Measurements from ENCODE around the gene SUB1. TPM values are rescaled to one million over a fixed set of nuclear protein-coding genes. Genes with fewer than 3 reads are reported as not detected.

SUB1 gene
- total and polyA plus RNA-seq, 8 donors, result 42.0 to 198 (median 119) TPM

GRCh38 chr5:32583582-32584232 lies 1.6 kb upstream of the SUB1 start:
- H3K4me1 ChIP-seq, result peaks cover 7 to 48% (median 28%) of the 10 kb centered on the region in 4 donors
- H3K4me3 ChIP-seq, result no peak overlapping the region
- peaks cover 1 to 5% (median 5%) of the 10 kb centered on the region in 4 donors for H3K36me3 ChIP-seq
- H3K27ac ChIP-seq, result peak overlapping the region in 2 of 5 donors; percentile 62 to 100
- intact Hi-C loops (cut with DNase I; ENCODE audit: low total_unique reads), result no loop called here
- DNase-seq, result peak in 1 of 2 donors; percentile 37
- peaks cover 0 to 9% (median 0%) of the 10 kb centered on the region in 4 donors for H3K9me3 ChIP-seq
- WGBS, 5 donors, result 68 to 81% (median 76%) methylated on average over 16 of the region's 16 CpGs
- no peak for TF ChIP-seq EP300 (IDR thresholded peaks at IDR 0.05)
- H3K27me3 ChIP-seq, result no peaks in the 10 kb centered on the region

DNA sequence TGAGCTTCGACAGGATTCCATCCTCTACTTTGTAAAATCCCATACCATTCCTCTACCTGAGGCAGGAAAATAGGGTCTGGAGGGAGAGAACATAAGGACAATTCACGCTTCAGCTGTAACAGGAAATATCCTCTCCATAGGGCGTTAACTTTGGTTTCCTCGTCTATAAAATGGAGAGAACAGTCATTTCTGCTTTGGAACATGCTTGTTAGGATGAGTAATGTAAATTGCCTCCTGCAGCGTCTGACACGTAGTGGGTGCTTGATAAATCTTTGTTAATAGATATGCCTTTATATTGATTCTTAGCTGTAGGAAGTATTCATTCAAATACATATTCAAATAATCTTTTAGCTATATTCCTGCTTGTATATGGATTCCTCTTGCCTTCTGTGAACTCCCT lies 711 bp upstream of the SUB1 start:
- peaks cover 7 to 55% (median 34%) of the 10 kb centered on the region in 4 donors for H3K4me1 ChIP-seq
- peaks cover 7 to 15% (median 14%) of the 10 kb centered on the region in 4 donors for H3K36me3 ChIP-seq
- WGBS, 5 donors, result 68 to 81% (median 74%) methylated on average over 6 of the region's 6 CpGs

DNA sequence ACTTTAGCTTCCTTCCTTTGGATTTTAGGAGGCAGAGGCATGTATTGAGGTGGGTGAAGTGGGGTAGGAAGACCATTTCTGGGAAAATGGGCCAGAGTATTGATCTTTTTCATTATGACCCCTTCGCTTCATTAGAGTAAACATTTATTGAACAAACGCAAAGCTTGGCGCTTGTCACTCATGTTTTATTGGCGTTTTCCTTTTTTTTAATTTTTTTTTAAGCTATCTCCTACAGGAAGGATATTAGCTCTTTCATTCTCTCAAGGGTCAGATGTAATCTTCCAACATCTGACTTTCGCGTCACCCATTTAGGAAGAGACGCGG lies 273 bp upstream of the SUB1 start:
- TF ChIP-seq POLR2A (IDR thresholded peaks at IDR 0.05), result no peak
- no peak for TF ChIP-seq EP300 (IDR thresholded peaks at IDR 0.05)
- TF ChIP-seq CTCF (IDR thresholded peaks at IDR 0.05), result no peak
- intact Hi-C loops (cut with DNase I; ENCODE audit: low total_unique reads), result no loop called here
- H3K27ac ChIP-seq, result peak overlapping the region in 4 of 5 donors; percentile 98 to 100 (median 100)
- peaks cover 0 to 9% (median 0%) of the 10 kb centered on the region in 4 donors for H3K9me3 ChIP-seq
- no peak for DNase-seq
- peaks cover 7 to 58% (median 35%) of the 10 kb centered on the region in 4 donors for H3K4me1 ChIP-seq
- H3K27me3 ChIP-seq, result no peaks in the 10 kb centered on the region
- peak overlapping the region; percentile 84 to 95 (median 90) for H3K4me3 ChIP-seq
- peaks cover 7 to 17% (median 17%) of the 10 kb centered on the region in 4 donors for H3K36me3 ChIP-seq
- WGBS, 5 donors, result 18 to 25% (median 24%) methylated on average over 8 of the region's 8 CpGs

More for the DNA sequence above, 711 bp upstream of the SUB1 start:
- Histone ChIP-seq H3K4me3 (peak overlapping the region in 2 of 4 donors; percentile 90 to 91), H3K27ac (peak overlapping the region in 1 of 5 donors; percentile 100), H3K27me3 (no peaks in the 10 kb centered on the region), H3K9me3 (peaks cover 0 to 9% (median 0%) of the 10 kb centered on the region in 4 donors)
- intact Hi-C loops (cut with DNase I; ENCODE audit: low total_unique reads), result no loop called here
- TF ChIP-seq CTCF (IDR thresholded peaks at IDR 0.05) (no peak), POLR2A (IDR thresholded peaks at IDR 0.05) (no peak)
- no peak for DNase-seq

DNA sequence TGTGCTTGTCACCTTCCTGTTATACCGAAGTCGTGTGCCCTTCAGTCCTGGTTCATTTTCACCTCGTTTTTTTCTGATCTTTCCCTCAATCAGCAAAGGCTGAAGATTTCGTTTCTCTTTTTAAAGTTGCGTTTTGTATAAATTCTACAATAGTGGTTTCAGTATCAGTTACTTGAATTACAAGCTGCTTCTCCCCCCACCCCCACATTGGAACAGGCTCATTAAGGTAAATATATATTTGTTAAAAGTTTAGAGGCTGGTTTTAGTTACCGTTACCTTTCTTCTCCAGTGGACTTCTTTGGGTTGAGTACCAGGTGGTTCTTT lies 881 bp downstream of the SUB1 start:
- Histone ChIP-seq H3K9me3 (peaks cover 0 to 9% (median 0%) of the 10 kb centered on the region in 4 donors), H3K36me3 (peaks cover 7 to 26% (median 23%) of the 10 kb centered on the region in 4 donors), H3K27me3 (no peaks in the 10 kb centered on the region), H3K27ac (peak overlapping the region; percentile 96 to 100 (median 99)), H3K4me1 (peaks cover 7 to 68% (median 35%) of the 10 kb centered on the region in 4 donors), H3K4me3 (peak overlapping the region; percentile 84 to 95 (median 90))
- TF ChIP-seq CTCF (IDR thresholded peaks at IDR 0.05) (no peak), EP300 (IDR thresholded peaks at IDR 0.05) (no peak), POLR2AphosphoS5 (IDR thresholded peaks at IDR 0.05) (no peak), POLR2A (IDR thresholded peaks at IDR 0.05) (no peak)
- no peak for DNase-seq
- intact Hi-C loops (cut with DNase I; ENCODE audit: low total_unique reads), result no loop called here
- WGBS, 5 donors, result 0 to 1% (median 0%) methylated on average over 6 of the region's 6 CpGs

DNA sequence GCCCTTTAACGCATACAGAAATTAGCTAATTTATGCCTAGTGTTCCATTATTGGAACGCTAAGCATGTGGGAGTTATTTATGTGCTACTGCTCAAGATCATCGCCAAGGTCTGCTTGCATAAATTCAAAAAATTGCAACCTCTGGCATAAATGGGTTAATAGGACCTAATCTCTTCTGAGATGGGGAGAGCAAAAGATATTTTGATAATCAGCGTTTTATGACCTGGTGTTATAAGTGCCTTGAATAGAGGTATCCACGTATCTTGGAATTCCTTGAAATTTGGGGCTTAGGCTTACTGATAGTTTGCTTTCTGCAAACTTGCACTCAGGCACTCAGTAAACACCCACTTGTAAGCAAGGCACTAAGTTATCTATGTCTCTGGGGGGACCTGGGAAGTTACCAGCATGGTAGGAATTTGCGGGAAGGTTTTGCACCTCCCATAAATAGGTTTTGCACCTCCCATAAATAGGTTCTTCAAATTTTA lies 1.8 kb downstream of the SUB1 start:
- WGBS, 5 donors, result 60 to 66% (median 62%) methylated on average over 6 of the region's 6 CpGs
- peak overlapping the region in 3 of 5 donors; percentile 98 to 100 (median 100) for H3K27ac ChIP-seq
- DNase-seq, result no peak
- no peak for TF ChIP-seq POLR2A (IDR thresholded peaks at IDR 0.05)
- TF ChIP-seq POLR2AphosphoS5 (IDR thresholded peaks at IDR 0.05), result no peak
- no peak for TF ChIP-seq EP300 (IDR thresholded peaks at IDR 0.05)
- no peak for TF ChIP-seq CTCF (IDR thresholded peaks at IDR 0.05)
- H3K4me3 ChIP-seq, result peak overlapping the region in 3 of 4 donors; percentile 84 to 95 (median 91)
- H3K9me3 ChIP-seq, result peaks cover 0 to 9% (median 0%) of the 10 kb centered on the region in 4 donors
- intact Hi-C loops (cut with DNase I; ENCODE audit: low total_unique reads), result no loop called here
- H3K36me3 ChIP-seq, result peaks cover 13 to 35% (median 32%) of the 10 kb centered on the region in 4 donors
- no peaks in the 10 kb centered on the region for H3K27me3 ChIP-seq
- peaks cover 7 to 71% (median 35%) of the 10 kb centered on the region in 4 donors for H3K4me1 ChIP-seq
